Neural progenitor cell (in vitro differentiated cells): ENCODE results near the gene F7.

ENCODE experiments used
- EZH2 ChIP-seq: fragments of 200-600 bp; sonication (generic); IDR thresholded peaks from 2 replicates; pipeline ENCODE4 v1.6.1; 2017; ENCODE audit warnings: antibody characterized with exemption, mild to moderate bottlenecking, moderate library complexity
- EZH2phosphoT487 ChIP-seq: fragments of 200-600 bp; sonication (generic); IDR thresholded peaks from 2 replicates; pipeline ENCODE4 v1.6.1; 2017; ENCODE audit warnings: antibody characterized with exemption
- TF ChIP-seq, protein P1 (sequence below): fragments of 200-600 bp; sonication (generic); IDR thresholded peaks from 2 replicates; pipeline ENCODE4 v1.5.1; 2017; ENCODE audit warnings: antibody characterized with exemption, mild to moderate bottlenecking

DNA sequence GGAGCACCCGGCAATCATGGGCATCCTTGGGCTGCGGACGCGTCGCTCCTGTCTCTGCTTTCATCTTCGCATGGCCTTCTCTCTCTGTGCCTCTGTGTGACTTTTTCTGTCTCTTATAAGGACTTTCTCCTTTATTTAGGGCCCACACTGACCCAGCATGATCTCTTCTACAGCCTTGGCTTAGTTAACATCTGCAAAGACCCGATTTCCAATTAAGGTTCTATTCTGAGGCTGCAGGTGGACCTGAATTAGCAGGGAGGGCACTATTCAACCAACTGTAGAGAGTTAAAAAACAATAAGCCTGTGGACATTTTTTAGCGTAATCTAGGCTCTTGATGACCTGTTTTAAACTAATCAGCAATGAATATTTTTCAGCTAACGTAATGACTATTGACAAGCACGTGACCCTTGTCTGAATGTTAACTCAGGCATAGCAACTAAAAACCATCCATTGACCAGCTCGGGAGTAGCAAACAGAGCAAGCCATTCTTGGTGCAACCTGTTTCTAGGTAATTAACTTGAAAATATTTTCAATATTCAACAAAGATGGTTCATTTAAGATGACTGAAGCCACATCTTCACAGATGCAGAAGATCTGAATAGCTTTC lies 32.2 kb downstream of the F7 start:
- TF ChIP-seq EZH2phosphoT487, result no peak
- TF ChIP-seq EZH2, result no peak
- TF ChIP-seq, protein P1, sequence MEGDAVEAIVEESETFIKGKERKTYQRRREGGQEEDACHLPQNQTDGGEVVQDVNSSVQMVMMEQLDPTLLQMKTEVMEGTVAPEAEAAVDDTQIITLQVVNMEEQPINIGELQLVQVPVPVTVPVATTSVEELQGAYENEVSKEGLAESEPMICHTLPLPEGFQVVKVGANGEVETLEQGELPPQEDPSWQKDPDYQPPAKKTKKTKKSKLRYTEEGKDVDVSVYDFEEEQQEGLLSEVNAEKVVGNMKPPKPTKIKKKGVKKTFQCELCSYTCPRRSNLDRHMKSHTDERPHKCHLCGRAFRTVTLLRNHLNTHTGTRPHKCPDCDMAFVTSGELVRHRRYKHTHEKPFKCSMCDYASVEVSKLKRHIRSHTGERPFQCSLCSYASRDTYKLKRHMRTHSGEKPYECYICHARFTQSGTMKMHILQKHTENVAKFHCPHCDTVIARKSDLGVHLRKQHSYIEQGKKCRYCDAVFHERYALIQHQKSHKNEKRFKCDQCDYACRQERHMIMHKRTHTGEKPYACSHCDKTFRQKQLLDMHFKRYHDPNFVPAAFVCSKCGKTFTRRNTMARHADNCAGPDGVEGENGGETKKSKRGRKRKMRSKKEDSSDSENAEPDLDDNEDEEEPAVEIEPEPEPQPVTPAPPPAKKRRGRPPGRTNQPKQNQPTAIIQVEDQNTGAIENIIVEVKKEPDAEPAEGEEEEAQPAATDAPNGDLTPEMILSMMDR, result no peak
